Measurements from ENCODE around the gene MINAR2.

MINAR2 gene

GRCh38 chr5:129773376-129773775 is 25.5 kb downstream of the MINAR2 start:
- no peak for DNase-seq

- DNase-seq: no peak
Observed at GRCh38 chr5:129781594-129781993, 33.7 kb downstream of the MINAR2 start.

GRCh38 chr5:129803403-129803802 is 55.5 kb downstream of the MINAR2 start:
- DNase-seq: no peak

GRCh38 chr5:129804705-129805104 is 56.8 kb downstream of the MINAR2 start:
- DNase-seq: no peak

GRCh38 chr5:129807162-129807814 is 59.4 kb downstream of the MINAR2 start:
- DNase-seq: no peak
